AG09319 (cell line): Measurements from ENCODE around the gene UBR7.
"Not testable (repeated sequence)": the region's sequence is repeated elsewhere in the genome, so short reads cannot be mapped to it uniquely, and the experiment has no call there.

Source experiments
- DNase-seq: peaks from one replicate; pipeline ENCODE4 v3.0.0-alpha.2; 2010; ENCODE audit warnings: low read depth; ENCODE audit errors: extremely low read depth
- TF ChIP-seq, protein P1 (sequence below): IDR thresholded peaks from 2 replicates; pipeline ENCODE4 v1.5.1; 2011; ENCODE audit warnings: low read depth, mild to moderate bottlenecking, inconsistent platforms, low read length, moderate library complexity

Gene UBR7, protein sequence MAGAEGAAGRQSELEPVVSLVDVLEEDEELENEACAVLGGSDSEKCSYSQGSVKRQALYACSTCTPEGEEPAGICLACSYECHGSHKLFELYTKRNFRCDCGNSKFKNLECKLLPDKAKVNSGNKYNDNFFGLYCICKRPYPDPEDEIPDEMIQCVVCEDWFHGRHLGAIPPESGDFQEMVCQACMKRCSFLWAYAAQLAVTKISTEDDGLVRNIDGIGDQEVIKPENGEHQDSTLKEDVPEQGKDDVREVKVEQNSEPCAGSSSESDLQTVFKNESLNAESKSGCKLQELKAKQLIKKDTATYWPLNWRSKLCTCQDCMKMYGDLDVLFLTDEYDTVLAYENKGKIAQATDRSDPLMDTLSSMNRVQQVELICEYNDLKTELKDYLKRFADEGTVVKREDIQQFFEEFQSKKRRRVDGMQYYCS

DNA sequence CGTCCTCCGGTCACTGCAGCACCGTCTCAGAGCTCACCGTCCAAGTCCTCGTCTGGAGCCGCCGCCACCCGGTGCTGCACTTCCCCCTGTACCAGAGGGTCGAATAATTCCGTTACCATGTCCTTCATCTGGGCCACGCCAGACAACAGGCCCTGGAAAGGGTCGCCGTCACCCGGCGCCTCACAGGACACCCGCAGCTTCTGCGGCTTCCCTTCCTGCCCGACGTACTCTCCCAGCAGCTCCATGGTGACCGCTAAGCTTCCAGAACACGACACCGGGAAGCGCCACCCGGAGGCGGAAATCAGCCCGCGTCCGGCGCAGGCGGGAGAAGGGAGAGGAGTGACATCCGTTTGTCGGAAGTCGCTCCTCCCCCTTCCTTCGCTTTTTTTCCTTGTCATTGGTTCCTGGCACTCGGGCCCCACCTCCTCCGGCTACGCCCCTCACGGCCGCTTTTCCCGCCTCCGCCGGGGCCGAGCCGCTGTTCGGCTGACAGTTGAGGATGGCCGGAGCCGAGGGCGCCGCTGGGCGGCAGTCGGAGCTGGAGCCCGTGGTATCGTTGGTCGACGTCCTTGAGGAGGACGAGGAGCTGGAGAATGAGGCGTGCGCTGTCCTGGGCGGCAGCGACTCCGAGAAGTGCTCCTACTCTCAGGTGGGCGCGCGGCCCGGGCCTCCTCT, at the start of gene UBR7, which contains the start of gene GON7:
Gene UBR7 (plus strand): TSS at position 464 of the 675 bp plus-strand sequence. CDS start 36 bp downstream, at position 500.
Gene GON7 (minus strand): TSS at position 273 of the 675 bp plus-strand sequence. CDS start 28 bp downstream, at position 245.
- TF ChIP-seq, protein P1, sequence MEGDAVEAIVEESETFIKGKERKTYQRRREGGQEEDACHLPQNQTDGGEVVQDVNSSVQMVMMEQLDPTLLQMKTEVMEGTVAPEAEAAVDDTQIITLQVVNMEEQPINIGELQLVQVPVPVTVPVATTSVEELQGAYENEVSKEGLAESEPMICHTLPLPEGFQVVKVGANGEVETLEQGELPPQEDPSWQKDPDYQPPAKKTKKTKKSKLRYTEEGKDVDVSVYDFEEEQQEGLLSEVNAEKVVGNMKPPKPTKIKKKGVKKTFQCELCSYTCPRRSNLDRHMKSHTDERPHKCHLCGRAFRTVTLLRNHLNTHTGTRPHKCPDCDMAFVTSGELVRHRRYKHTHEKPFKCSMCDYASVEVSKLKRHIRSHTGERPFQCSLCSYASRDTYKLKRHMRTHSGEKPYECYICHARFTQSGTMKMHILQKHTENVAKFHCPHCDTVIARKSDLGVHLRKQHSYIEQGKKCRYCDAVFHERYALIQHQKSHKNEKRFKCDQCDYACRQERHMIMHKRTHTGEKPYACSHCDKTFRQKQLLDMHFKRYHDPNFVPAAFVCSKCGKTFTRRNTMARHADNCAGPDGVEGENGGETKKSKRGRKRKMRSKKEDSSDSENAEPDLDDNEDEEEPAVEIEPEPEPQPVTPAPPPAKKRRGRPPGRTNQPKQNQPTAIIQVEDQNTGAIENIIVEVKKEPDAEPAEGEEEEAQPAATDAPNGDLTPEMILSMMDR = peak; percentile 31
- DNase-seq = peak; percentile 89

DNA sequence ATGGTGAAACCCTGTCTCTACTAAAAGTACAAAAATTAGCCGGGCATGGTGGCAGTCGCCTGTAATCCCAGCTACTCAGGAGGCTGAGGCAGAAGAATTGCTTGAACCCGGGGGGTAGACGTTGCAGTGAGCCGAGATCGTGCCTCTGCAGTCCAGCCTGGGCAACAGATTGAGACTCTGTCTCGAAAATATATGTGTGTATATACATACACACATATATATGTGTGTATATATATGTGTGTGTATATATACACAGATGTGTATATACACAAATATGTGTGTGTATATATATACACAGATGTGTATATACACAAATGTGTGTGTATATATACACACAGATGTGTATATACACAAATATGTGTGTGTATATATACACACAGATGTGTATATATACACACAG, 48.7 kb upstream of the UBR7 start:
- DNase-seq = not testable (repeated sequence)

DNA sequence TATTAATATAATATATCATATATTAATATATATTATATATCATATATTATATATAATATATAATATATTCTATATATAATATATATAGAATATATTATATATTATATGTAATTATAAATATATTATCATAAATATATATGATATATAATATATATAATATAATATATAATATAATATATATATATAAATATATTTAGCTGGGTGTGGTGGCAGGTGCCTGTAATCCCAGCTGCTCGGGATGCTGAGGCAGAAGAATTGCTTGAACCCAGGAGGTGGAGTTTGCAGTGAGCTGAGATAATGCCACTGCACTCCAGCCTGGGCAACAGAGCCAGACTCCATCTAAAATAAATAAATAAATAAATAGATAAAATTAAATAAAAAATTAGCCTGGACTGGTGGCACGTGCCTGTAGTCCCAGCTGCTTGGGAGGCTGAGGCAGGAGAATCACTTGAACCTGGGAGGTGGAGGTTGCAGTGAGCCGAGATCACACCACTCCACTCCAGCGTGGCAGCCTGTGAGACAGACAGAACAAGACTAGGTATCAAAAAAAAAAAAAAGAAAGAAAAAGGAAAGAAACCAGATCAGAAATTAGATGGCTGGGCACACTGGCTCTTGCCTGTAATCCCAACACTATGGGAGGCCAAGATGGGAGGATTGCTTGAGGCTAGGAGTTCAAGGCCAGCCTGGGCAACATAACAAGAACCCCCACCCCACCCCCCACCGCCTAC, 47.3 kb upstream of the UBR7 start:
- not testable (repeated sequence) for DNase-seq

DNA sequence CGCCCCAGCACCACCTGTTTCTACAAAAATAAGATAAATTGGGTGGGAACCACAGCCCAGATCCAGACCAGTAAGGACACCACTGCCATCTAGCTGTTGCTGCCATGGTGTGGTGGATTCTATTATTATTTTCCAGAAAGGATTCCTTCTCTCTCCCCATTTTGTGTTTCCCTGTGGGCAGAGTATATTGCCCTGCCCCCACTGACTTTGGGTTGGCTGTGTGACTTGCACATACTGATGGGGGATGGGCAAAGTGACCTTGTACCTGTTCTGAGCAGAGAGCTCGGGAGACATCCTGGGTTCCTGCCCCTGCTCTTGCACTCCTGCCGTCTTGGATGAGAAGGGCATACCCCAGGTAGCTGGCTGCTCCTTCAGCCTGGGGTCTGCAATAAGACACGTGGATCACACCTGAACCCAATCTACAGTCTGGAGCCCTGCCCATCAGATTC, 46.7 kb upstream of the UBR7 start:
- TF ChIP-seq, protein P1 = peak; percentile 33
- DNase-seq = no peak

DNA sequence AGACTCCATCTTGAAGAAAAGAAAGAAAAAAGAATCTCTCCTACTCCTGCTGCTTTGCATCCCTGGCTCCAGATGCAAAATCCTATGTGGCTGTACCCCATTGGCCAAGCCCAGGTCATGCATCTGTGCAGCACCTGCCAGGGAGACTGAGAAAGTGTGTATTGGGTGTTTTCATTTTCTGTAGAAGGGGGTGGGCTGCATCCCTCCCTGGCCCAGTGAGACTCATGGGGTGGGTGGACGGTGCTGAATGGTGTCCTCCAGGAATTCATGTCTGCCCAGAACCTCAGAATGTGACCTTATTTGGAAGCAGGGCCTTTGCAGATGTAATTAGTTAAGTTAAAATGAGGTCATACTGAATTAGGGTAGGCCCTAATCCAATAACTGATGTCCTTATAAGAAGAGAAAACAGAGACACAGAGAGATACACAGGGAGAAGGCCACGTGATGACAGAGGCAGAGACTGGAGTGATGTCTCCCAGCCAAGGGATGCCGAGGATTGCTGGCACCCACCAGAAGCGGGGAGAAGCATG, 45.6 kb upstream of the UBR7 start:
- DNase-seq = no peak
- TF ChIP-seq, protein P1 = no peak

DNA sequence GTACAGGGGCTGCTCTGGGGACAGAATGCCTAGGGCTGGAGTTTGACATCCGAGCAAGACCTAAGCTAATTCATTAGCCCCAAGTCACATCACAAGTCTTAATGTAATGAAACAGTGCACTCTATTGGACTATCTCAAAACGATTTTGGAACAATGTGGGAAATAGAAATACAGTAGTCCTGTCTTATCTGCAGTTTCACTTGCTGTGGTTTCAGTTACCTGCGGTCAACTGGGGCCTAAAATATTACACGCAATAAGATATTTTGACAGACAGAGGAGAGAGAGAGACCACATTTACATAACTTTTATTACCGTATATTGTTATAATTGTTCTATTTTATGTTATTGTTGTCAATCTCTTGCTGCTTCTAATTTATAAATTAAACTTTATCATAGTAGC, 43.5 kb upstream of the UBR7 start:
- no peak for DNase-seq
- TF ChIP-seq, protein P1 = no peak

DNA sequence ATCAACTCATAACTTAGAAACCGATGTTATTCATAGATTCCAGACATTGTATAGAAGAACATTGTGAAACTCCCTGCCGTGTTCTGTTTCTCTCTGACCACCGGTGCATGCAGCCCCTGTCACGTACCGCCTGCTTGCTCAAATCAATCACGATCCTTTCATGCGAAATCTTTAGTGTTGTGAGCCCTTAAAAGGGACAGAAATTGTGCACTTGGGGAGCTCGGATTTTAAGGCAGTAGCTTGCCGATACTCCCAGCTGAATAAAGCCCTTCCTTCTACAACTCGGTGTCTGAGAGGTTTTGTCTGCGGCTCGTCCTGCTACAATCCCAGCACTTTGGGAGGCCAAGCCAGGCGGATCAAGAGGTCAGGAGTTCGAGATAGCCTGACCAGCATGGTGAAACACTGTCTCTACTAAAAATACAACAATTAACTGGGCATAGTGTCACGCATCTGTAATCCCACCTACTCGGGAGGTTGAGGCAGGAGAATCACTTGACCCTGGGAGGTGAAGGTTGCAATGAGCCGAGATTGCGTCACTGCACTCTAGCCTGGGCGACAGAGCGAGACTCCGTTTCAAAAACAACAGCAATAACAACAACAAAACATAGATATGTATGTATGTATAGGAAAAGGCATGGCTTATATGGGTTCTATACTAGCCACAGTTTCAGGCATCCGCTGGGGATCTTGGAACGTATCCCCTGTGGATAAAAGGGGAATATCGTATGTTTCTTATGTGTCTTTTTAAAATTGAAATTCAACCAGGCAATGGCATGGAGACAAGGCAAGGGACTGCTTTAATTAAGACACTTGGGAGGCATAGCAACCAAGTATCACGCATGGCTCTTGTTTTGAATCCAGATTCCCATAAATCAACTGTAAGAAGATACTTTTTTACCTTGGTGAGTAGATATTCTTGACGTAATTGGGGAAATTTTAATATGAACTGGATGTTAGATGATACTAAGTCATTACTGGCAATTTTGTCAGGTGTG, 41.5 kb upstream of the UBR7 start:
- DNase-seq = not testable (repeated sequence)

DNA sequence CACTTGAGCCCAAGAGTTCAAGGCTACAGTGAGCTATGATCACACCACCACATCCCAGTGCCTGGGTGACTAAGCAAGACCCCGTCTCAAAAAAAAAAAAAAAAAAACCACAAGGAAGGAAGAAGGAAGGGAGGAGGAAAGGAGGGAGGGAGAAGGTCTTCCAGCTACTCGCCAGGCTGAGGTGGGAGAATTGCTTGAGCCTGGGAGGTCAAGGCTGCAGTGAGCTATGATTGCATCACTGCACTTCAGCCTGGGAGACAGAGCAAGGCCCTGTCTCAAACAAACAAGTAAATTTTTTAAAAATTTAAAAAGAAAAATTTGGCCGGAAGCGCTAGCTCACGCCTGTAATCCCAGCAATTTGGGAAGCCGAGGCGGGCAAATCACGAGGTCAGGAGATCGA, 38.4 kb upstream of the UBR7 start:
- DNase-seq = not testable (repeated sequence)

DNA sequence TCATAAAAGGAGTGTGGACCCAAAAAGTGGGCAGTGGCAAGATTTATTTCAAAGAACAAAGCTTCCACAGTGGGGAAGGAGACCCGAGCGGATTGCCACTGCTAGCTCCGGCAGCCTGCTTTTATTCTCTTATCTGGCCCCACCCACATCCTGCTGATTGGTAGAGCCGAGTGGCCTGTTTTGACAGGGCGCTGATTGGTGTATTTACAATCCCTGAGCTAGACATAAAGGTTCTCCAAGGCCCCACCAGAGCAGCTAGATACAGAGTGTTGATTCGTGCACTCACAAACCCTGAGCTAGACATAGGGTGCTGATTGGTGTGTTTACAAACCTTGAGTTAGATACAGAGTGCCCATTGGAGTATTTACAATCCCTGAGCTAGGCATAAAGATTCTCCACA, 37.4 kb upstream of the UBR7 start:
- not testable (repeated sequence) for DNase-seq

DNA sequence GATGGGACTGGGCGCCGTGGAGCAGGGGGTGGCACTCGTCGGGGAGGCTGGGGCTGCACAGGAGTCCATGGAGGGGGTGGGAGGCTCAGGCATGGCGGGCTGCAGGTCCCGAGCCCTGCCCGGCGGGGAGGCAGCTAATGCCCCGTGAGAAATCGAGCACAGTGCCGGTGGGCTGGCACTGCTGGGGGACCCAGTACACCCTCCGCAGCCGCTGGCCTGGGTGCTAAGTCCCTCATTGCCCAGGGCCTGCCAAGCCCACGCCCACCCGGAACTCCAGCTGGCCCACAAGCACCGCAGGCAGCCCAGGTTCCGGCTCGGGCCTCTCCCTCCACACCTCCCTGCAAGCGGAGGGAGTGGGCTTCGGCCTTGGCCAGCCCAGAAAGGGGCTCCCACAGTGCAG, 36.9 kb upstream of the UBR7 start:
- not testable (repeated sequence) for DNase-seq
